Neural cell (in vitro differentiated cells): ENCODE measurements around the gene ATF6.

Source experiments
- CTCF ChIP-seq: fragments of 450-650 bp; IDR thresholded peaks from 2 replicates; pipeline ENCODE4 v1.5.1; 2014; ENCODE audit warnings: antibody characterized with exemption, mild to moderate bottlenecking, moderate library complexity; ENCODE audit not compliant: poor library complexity, severe bottlenecking
- EZH2 ChIP-seq: fragments of 200-600, 300-800 bp; shearing (Covaris generic), sonication (generic); IDR thresholded peaks from 2 replicates; pipeline ENCODE4 v1.6.1; 2014; ENCODE audit warnings: antibody characterized with exemption, low read length, borderline replicate concordance, mild to moderate bottlenecking; ENCODE audit not compliant: insufficient read depth, poor library complexity, severe bottlenecking
- POLR2AphosphoS5 ChIP-seq: IDR thresholded peaks from 2 replicates; pipeline ENCODE4 v1.6.1; 2012
- REST ChIP-seq: IDR thresholded peaks from 2 replicates; pipeline ENCODE4 v1.6.1; 2012; ENCODE audit warnings: borderline replicate concordance
- SMC3 ChIP-seq: fragments of 450-650 bp; conservative IDR thresholded peaks from 2 replicates; pipeline ENCODE4 v1.6.1; 2014; ENCODE audit warnings: antibody characterized with exemption, mild to moderate bottlenecking, moderate library complexity; ENCODE audit not compliant: poor library complexity
- TAF1 ChIP-seq: IDR thresholded peaks from 2 replicates; pipeline ENCODE4 v1.6.1; 2012; ENCODE audit warnings: low read depth

GRCh38 chr1:161994175-161994668 is 228.1 kb downstream of the ATF6 start:
- TF ChIP-seq CTCF = no peak
- no peak for TF ChIP-seq POLR2AphosphoS5
- TF ChIP-seq SMC3 = no peak
- TF ChIP-seq TAF1 = no peak
- no peak for TF ChIP-seq EZH2
- TF ChIP-seq REST = no peak
